NK-92 (cell line): ENCODE data around the gene INPP4A.

ENCODE experiments used
- DNase-seq: peaks from one replicate; lab custom pipeline; 2025; ENCODE audit not compliant: unreplicated experiment; lab: John Stamatoyannopoulos, UW

The INPP4A gene

GRCh38 chr2:98608962-98609604 is 164.4 kb downstream of the INPP4A start:
- DNase-seq, result no peak

DNA sequence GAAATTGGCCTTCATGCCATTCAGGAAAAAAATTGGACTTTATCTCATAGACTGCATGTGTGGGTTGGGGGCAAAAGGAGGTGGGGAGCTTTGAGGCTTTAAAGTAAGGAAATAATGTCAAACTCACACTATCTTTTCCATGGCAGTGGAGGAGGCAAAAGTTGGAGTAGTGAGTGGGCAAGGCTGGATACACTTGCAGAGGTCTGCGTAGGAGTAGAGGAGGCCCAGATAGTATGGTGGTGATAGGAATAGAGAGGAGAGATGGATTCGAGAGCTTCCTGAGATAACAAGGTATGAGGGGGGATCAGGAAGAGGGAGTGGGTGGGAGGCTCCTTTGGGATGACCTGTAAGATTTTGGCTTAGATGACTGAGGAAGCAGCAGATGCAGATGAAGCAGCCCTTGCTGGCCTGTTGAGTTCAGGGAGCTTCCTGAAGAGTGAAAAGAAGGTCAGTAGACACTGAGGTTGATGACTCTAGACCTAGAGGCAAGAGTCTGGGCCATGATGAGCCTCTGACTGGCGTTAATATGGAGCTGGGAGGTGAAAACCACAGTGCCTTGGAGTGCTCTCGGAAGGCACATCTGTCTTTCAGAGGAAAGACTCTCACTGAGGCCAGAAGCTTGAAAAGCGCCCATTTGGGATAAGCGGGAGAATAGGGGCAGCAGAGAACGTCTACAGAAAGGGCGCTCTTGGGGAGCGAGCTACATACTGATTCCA is 169.5 kb downstream of the INPP4A start:
- no peak for DNase-seq

GRCh38 chr2:98615481-98615880 is 170.8 kb downstream of the INPP4A start:
- DNase-seq, result no peak

- DNase-seq, result no peak
Measured at GRCh38 chr2:98617149-98617548, 172.5 kb downstream of the INPP4A start.

DNA sequence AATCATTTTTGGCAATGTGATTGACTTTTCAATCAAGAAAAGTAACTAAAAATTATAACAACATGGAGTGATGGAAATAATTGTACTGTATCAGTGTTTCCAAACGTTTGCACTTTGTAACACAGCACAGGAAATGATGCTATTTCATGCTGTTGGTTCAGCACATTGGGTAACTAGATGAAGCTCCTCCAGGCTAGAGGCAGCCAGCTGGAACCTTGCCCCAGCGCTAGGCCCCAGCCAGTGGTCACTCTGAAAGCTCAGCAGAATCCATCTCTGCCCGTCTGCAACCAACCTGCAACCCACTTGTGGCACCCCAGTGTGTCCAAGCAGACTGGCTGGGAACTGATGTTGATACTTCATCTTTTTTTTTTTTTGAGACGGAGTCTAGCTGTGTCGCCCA is 179.0 kb downstream of the INPP4A start:
- no peak for DNase-seq

GRCh38 chr2:98632351-98632750 is 187.7 kb downstream of the INPP4A start:
- DNase-seq, result no peak

DNA sequence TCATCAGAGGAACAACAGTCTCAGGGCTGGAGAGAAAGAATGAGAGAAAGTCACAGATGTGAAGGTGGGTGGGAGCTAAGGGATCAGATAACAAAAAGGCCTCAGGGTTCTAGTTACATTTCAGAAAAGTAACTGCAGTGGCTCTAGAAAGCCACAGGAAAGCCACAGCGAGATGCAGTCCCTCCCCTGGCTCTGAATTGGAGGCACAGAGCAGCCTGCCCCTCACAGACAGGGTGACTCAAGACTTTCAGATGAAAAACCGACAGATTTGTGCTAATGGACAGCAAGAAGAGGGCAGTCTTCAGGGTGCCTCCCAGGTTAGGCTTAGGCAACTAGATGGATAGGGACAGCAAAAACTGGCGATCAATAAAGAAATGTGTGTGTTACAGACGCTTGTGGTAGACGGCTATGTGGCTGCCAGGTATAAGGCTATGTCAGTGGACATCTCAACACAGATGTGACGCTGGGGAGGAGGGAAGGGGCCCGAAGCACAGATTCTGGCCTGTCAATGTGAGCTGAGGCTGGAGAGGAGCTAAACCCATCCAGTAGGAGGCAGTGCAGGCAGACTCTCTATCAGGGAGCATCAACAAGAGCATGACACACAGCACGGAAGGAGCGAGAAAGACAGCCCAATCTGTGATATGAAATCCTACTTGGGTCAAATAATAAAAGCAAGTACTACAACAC is 189.9 kb downstream of the INPP4A start:
- DNase-seq, result no peak

DNA sequence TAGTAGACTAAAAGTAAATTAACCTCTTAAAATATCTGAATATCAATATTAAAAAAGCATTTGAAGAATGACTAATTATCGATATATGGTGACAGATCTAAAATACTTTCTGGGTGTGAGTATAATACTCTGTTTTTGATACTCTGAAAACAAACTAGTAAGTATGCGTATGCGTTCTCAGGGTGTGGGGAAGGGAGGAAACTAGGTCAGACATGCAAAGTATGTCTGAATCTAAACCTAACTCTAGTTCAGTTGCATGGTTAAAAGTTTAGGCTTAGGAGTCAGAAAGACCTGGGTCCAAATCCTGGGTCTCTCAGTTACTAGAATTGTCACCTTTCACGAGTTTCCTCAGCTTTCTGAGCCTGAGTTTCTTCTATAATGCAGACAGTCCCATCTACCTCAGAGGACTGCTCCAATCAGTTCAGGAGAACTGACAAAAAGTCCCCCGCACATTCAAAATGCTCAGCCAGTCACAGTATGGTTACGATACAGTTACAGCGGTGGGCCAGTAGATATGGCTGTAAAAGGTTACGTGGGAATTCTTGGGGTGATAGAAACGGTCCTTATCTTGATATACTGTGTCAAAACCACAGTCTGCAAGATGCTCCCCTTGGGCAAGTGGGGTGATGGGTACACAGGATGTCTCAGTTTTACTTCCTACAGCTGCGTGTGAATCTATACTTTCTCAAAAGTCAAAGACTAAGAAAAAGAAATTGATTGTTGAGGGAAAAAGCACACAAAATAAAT is 192.9 kb downstream of the INPP4A start:
- DNase-seq, result no peak

DNA sequence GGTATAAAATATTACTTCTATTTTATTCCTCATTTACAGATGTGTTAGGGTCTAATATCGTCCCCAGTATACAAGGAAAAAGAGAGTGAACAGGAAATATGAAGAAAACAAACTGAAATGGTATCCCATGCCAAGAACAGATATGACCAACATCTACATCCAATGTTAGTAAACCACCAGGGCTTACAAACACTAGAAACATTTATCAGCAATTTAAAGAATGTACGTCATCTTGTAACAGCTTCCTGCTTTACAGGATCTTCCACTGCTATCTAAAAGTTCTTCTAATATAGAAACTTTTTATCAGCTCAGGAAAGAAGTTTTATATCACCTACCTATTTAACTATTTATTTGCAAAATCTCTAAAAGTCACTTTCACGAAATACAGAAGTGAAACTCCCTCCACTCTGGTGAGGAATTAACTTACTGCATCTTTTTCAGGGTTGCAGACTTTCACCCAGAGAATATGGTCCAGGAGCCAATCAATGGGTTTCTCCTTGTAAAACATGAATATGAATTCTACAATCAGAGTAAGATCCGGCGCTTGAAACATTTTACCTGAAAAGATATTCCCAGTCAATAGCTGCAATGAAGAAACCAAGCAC is 198.9 kb downstream of the INPP4A start:
- DNase-seq, result no peak
